OCI-LY1 (cell line): ENCODE results near the gene MCF2L.

Source experiments
- H2AFZ ChIP-seq: fragments of 200-600 bp; sonication (generic), shearing (Covaris generic); 2 replicates; pipeline ENCODE4 v1.6.0; 2014; ENCODE audit warnings: antibody characterized with exemption, mild to moderate bottlenecking, low read length
- H3F3A ChIP-seq: fragments of 200-600 bp; sonication (generic), shearing (Covaris generic); 2 replicates; pipeline ENCODE4 v1.6.0; 2014; ENCODE audit warnings: mild to moderate bottlenecking, antibody characterized with exemption, low read length, moderate library complexity; ENCODE audit not compliant: insufficient read depth
- H3K27ac ChIP-seq: fragments of 200-600 bp; sonication (generic); 2 replicates; pipeline ENCODE4 v1.5.1; 2014; ENCODE audit warnings: low read length, mixed run types, mild to moderate bottlenecking, low read depth; ENCODE audit not compliant: poor library complexity, severe bottlenecking
- H3K27me3 ChIP-seq: fragments of 200-600 bp; sonication (generic); 2 replicates; pipeline ENCODE4 v1.6.0; 2014; ENCODE audit warnings: antibody characterized with exemption, mild to moderate bottlenecking, low read length, moderate library complexity; ENCODE audit not compliant: insufficient read depth
- H3K36me3 ChIP-seq: fragments of 200-600 bp; sonication (generic); 2 replicates; pipeline ENCODE4 v1.6.1; 2014; ENCODE audit warnings: mild to moderate bottlenecking, antibody characterized with exemption, low read length, moderate library complexity, mixed read lengths; ENCODE audit not compliant: insufficient read depth
- H3K4me1 ChIP-seq: fragments of 200-600 bp; sonication (generic); 2 replicates; pipeline ENCODE4 v1.5.1; 2014; ENCODE audit warnings: mild to moderate bottlenecking, low read length, moderate library complexity; ENCODE audit not compliant: insufficient read depth, severe bottlenecking
- H3K4me2 ChIP-seq: fragments of 200-600 bp; sonication (generic), shearing (Covaris generic); 2 replicates; pipeline ENCODE4 v1.6.1; 2014; ENCODE audit warnings: low read length
- H3K4me3 ChIP-seq: fragments of 200-600 bp; sonication (generic); 2 replicates; pipeline ENCODE4 v1.5.1; 2014; ENCODE audit warnings: low read length, low read depth, mild to moderate bottlenecking, mixed read lengths; ENCODE audit not compliant: poor library complexity, severe bottlenecking
- H3K79me2 ChIP-seq: fragments of 200-600 bp; shearing (Covaris generic); 2 replicates; pipeline ENCODE4 v1.6.1; 2016; ENCODE audit warnings: mixed run types, low read length, mixed read lengths; ENCODE audit not compliant: insufficient read depth
- H3K9ac ChIP-seq: fragments of 200-600 bp; sonication (generic), shearing (Covaris generic); 2 replicates; pipeline ENCODE4 v1.6.1; 2014; ENCODE audit warnings: mild to moderate bottlenecking, low read length, mixed read lengths
- H3K9me2 ChIP-seq: fragments of 200-600 bp; sonication (generic), shearing (Covaris generic); 2 replicates; pipeline ENCODE4 v1.6.1; 2014; ENCODE audit warnings: low read depth, mild to moderate bottlenecking, low read length, mixed read lengths
- H3K9me3 ChIP-seq: fragments of 200-600 bp; shearing (Covaris generic); 2 replicates; pipeline ENCODE4 v1.6.1; 2014; ENCODE audit warnings: low read length, mixed read lengths
- H4K20me1 ChIP-seq: fragments of 200-600 bp; sonication (generic), shearing (Covaris generic); 2 replicates; pipeline ENCODE4 v1.6.0; 2016; ENCODE audit warnings: mild to moderate bottlenecking, low read length; ENCODE audit not compliant: insufficient read depth
- EZH2 ChIP-seq: fragments of 200-600 bp; sonication (generic), shearing (Covaris generic); IDR thresholded peaks from 2 replicates; pipeline ENCODE4 v1.8.0; 2017; ENCODE audit warnings: borderline replicate concordance, mixed run types, mild to moderate bottlenecking, antibody characterized with exemption, low read length, moderate library complexity, mixed read lengths
- TF ChIP-seq, protein P1 (sequence below): fragments of 200-600 bp; sonication (generic), shearing (Covaris generic); IDR thresholded peaks from 2 replicates; pipeline ENCODE4 v1.5.1; 2017; ENCODE audit warnings: mild to moderate bottlenecking, antibody characterized with exemption, low read length, moderate library complexity, mixed read lengths

MCF2L gene

GRCh38 chr13:113091891-113092775 lies 123.1 kb downstream of the MCF2L start:
- Histone ChIP-seq H3F3A (no peaks in the 10 kb centered on the region), H3K9me3 (no peaks in the 10 kb centered on the region), H4K20me1 (no peaks in the 10 kb centered on the region), H3K27me3 (peaks cover 20% of the 10 kb centered on the region), H3K79me2 (no peaks in the 10 kb centered on the region), H3K36me3 (no peaks in the 10 kb centered on the region), H3K27ac (no peak overlapping the region), H3K4me2 (no peak overlapping the region), H3K9me2 (no peaks in the 10 kb centered on the region), H3K4me3 (no peak overlapping the region), H3K4me1 (no peaks in the 10 kb centered on the region), H2AFZ (no peak overlapping the region), H3K9ac (no peak overlapping the region)
- TF ChIP-seq, protein P1, sequence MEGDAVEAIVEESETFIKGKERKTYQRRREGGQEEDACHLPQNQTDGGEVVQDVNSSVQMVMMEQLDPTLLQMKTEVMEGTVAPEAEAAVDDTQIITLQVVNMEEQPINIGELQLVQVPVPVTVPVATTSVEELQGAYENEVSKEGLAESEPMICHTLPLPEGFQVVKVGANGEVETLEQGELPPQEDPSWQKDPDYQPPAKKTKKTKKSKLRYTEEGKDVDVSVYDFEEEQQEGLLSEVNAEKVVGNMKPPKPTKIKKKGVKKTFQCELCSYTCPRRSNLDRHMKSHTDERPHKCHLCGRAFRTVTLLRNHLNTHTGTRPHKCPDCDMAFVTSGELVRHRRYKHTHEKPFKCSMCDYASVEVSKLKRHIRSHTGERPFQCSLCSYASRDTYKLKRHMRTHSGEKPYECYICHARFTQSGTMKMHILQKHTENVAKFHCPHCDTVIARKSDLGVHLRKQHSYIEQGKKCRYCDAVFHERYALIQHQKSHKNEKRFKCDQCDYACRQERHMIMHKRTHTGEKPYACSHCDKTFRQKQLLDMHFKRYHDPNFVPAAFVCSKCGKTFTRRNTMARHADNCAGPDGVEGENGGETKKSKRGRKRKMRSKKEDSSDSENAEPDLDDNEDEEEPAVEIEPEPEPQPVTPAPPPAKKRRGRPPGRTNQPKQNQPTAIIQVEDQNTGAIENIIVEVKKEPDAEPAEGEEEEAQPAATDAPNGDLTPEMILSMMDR = no peak
- no peak for TF ChIP-seq EZH2

DNA sequence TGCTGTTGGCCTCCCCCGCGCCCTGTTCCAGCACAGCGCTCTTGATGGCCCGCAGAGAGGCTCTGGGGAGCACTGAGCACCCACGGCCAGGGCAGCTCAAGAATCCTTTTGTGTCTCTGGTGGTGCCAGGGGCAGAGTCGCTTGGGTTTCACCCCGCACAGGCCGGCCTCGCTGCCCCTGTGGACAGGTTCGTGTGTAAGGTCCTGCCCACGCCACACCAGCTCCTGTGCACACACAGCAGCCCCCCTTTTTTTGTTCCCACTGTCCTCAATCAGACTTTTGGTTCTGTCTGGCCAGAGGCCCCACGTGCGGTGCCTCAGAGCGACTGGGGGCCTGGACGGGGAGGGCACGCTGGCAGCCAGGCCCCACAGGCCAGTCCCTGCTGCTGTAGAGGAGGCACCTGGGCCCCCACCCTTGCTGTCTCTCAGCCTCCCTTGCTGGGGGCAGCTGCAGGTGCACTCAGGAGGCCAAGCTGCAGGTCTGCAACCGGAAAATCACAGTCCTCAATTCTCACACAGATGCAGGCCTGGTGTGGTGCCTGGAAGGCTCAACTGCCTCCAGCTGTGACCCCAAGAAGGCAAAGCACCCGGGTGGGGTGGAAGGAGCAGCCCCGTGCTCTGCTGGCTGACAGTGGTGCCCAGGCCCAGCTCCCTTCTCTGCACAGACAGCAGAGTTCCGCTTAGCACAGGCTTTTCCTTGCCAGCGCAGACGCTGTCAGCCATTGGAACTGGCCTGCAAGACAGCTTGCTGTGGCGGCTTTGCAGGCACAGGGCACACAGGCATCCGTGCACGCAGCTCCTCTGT lies 124.0 kb downstream of the MCF2L start:
- H3K9ac ChIP-seq = no peak overlapping the region
- no peaks in the 10 kb centered on the region for H3K9me2 ChIP-seq
- TF ChIP-seq, protein P1 = no peak
- no peak for TF ChIP-seq EZH2
- H3K27ac ChIP-seq = no peak overlapping the region
- H2AFZ ChIP-seq = no peak overlapping the region
- peaks cover 13% of the 10 kb centered on the region; the same call in 1 of the 2 replicates for H3K27me3 ChIP-seq
- no peaks in the 10 kb centered on the region for H3K4me1 ChIP-seq
- no peaks in the 10 kb centered on the region for H3K36me3 ChIP-seq
- no peak overlapping the region for H3K4me3 ChIP-seq
- H4K20me1 ChIP-seq = no peaks in the 10 kb centered on the region
- H3K9me3 ChIP-seq = no peaks in the 10 kb centered on the region
- no peaks in the 10 kb centered on the region for H3K79me2 ChIP-seq
- H3K4me2 ChIP-seq = no peak overlapping the region
- no peaks in the 10 kb centered on the region for H3F3A ChIP-seq

GRCh38 chr13:113093580-113094409 lies 124.8 kb downstream of the MCF2L start:
- no peak overlapping the region for H3K27ac ChIP-seq
- no peaks in the 10 kb centered on the region for H3K9me2 ChIP-seq
- H2AFZ ChIP-seq = no peak overlapping the region
- H3K79me2 ChIP-seq = no peaks in the 10 kb centered on the region
- no peaks in the 10 kb centered on the region for H3F3A ChIP-seq
- no peaks in the 10 kb centered on the region for H3K4me1 ChIP-seq
- no peak overlapping the region for H3K9ac ChIP-seq
- H3K27me3 ChIP-seq = peaks cover 16% of the 10 kb centered on the region; the same call in 1 of the 2 replicates
- no peaks in the 10 kb centered on the region for H4K20me1 ChIP-seq
- no peaks in the 10 kb centered on the region for H3K9me3 ChIP-seq
- no peak overlapping the region for H3K4me2 ChIP-seq
- H3K36me3 ChIP-seq = no peaks in the 10 kb centered on the region
- no peak overlapping the region for H3K4me3 ChIP-seq
- TF ChIP-seq, protein P1 = no peak
